WTC11 (cell line): ENCODE data around the gene PYM1.

Experiments
- CTCF ChIP-seq: fragments of 200-600 bp; IDR thresholded peaks from 2 replicates; pipeline ENCODE4 v1.8.0; 2022; ENCODE audit warnings: antibody characterized with exemption
- OVOL2 ChIP-seq: fragments of 250-450 bp; sonication (Bioruptor Pico); IDR thresholded peaks from 2 replicates; pipeline ENCODE4 v1.9.0; 2021; ENCODE audit warnings: mild to moderate bottlenecking, borderline replicate concordance

- TF ChIP-seq CTCF (no peak), OVOL2 (CRISPR knock-in tag) (no peak)
These were observed 8.1 kb upstream of the PYM1 start for GRCh38 chr12:55935738-55936151.
